Measurements from ENCODE around the gene HSP90AB1. TPM values are rescaled to one million over a fixed set of nuclear protein-coding genes. Genes with fewer than 3 reads are reported as not detected.
A peak's percentile ranks its signal among the peaks of the same experiment; 100 is the strongest.

HSP90AB1 gene
- total RNA-seq, 1 donor = 928 TPM

GRCh38 chr6:44235891-44236516 is 10.9 kb upstream of the HSP90AB1 start:
- TF ChIP-seq CTCF (IDR thresholded peaks at IDR 0.05; ENCODE audit: insufficient read depth, low read depth, low read length) = no peak
- H3K4me3 ChIP-seq (ENCODE audit: low read depth, low read length) = no peak overlapping the region
- no peak for DNase-seq (ENCODE audit: low read depth)

- DNase-seq (ENCODE audit: low read depth) = peak; percentile 94
- TF ChIP-seq CTCF (IDR thresholded peaks at IDR 0.05; ENCODE audit: insufficient read depth, low read depth, low read length) = no peak
- H3K4me3 ChIP-seq (ENCODE audit: low read depth, low read length) = peak overlapping the region; percentile 73
These were observed 9.7 kb upstream of the HSP90AB1 start for GRCh38 chr6:44237021-44237812.

- DNase-seq (ENCODE audit: low read depth) = peak; percentile 59
- peak overlapping the region; percentile 73 for H3K4me3 ChIP-seq (ENCODE audit: low read depth, low read length)
- TF ChIP-seq CTCF (IDR thresholded peaks at IDR 0.05; ENCODE audit: insufficient read depth, low read depth, low read length) = peak; percentile 88
These were observed 9.0 kb upstream of the HSP90AB1 start for GRCh38 chr6:44237813-44238433.

- DNase-seq (ENCODE audit: low read depth) = no peak
- no peak for TF ChIP-seq CTCF (IDR thresholded peaks at IDR 0.05; ENCODE audit: insufficient read depth, low read depth, low read length)
- no peak overlapping the region for H3K4me3 ChIP-seq (ENCODE audit: low read depth, low read length)
These were observed 8.1 kb upstream of the HSP90AB1 start for GRCh38 chr6:44238687-44239350.

- H3K4me3 ChIP-seq (ENCODE audit: low read depth, low read length) = no peak overlapping the region
- no peak for DNase-seq (ENCODE audit: low read depth)
- no peak for TF ChIP-seq CTCF (IDR thresholded peaks at IDR 0.05; ENCODE audit: insufficient read depth, low read depth, low read length)
These were observed 3.6 kb upstream of the HSP90AB1 start for GRCh38 chr6:44243345-44243744.

- TF ChIP-seq CTCF (IDR thresholded peaks at IDR 0.05; ENCODE audit: insufficient read depth, low read depth, low read length) = no peak
- H3K4me3 ChIP-seq (ENCODE audit: low read depth, low read length) = peak overlapping the region; percentile 100
- no peak for DNase-seq (ENCODE audit: low read depth)
These were observed 1.4 kb upstream of the HSP90AB1 start for GRCh38 chr6:44245391-44245911.
